Activated CD8-positive, alpha-beta T cell treated with anti-CD3 and anti-CD28 coated beads, Interleukin-2, amount 10 ng/mL, durations not matched to agents 7 days and 5 days (primary cell): Measurements from ENCODE around the gene STAMBPL1. TPM values are rescaled to one million over a fixed set of nuclear protein-coding genes. Genes with fewer than 3 reads are reported as not detected.
"Not testable (repeated sequence)": the region's sequence is repeated elsewhere in the genome, so short reads cannot be mapped to it uniquely, and the experiment has no call there.

Experiments used
- ATAC-seq: fragments of 150-1000 bp; cut with Tn5 transposase; one replicate; pipeline ENCODE4 v1.10.0; 2021; ENCODE audit warnings: moderate library complexity
- CTCF ChIA-PET: fragments of 350-600 bp; sonication (Branson Sonifier 250); formaldehyde crosslinking; loops from one replicate; lab custom pipeline; 2021; ENCODE audit warnings: antibody characterized with exemption; lab: Charles Lee
- POLR2A ChIA-PET: fragments of 350-600 bp; sonication (Branson Sonifier 250); formaldehyde crosslinking; loops from one replicate; lab custom pipeline; 2021; ENCODE audit warnings: antibody characterized with exemption; lab: Charles Lee
- DNase-seq: peaks from one replicate; pipeline ENCODE4 v3.0.0-alpha.2; 2020
- H3K27ac Mint-ChIP-seq: one replicate; pipeline ENCODE4 v1.8.0; 2021; ENCODE audit warnings: mild to moderate bottlenecking, mixed read lengths
- H3K27me3 Mint-ChIP-seq: one replicate; pipeline ENCODE4 v1.8.0; 2021; ENCODE audit warnings: low read depth, mixed read lengths
- H3K36me3 Mint-ChIP-seq: one replicate; pipeline ENCODE4 v1.8.0; 2021; ENCODE audit warnings: low read depth, mixed read lengths
- H3K4me1 Mint-ChIP-seq: one replicate; pipeline ENCODE4 v1.8.0; 2021; ENCODE audit warnings: low read depth, mixed read lengths
- H3K4me3 Mint-ChIP-seq: one replicate; pipeline ENCODE4 v1.8.0; 2021; ENCODE audit warnings: mild to moderate bottlenecking, mixed read lengths
- H3K9me3 Mint-ChIP-seq: one replicate; pipeline ENCODE4 v1.8.0; 2022; ENCODE audit warnings: mixed read lengths; ENCODE audit not compliant: insufficient read depth
- total RNA-seq, 2 experiments: library from RNA; stranded (reverse); gene quantifications; one replicate each; pipeline ENCODE4 v1.2.3, GENCODE V29; 2021

STAMBPL1 gene
- 10 to 100 TPM; 67.6 TPM for total RNA-seq

GRCh38 chr10:88879534-88880281 lies at the start of gene STAMBPL1:
TSS of gene STAMBPL1 (plus strand) at chr10:88880245. CDS start at chr10:88901709, 21,464 bp downstream.
- peak; percentile 89 for DNase-seq
- CTCF ChIA-PET = interaction anchor here (0.8 to 5.3 kb wide), 18 partner anchors 9 to 334 kb away, joined by 3 to 57 read pairs (median 4); no protein-coding TSS in a partner anchor
- H3K27ac Mint-ChIP-seq = peak within 1 kb of the TSS; percentile 98
- H3K27me3 Mint-ChIP-seq = no peaks in the 10 kb centered on the region
- peaks cover 62% of the 10 kb centered on the region for H3K4me1 Mint-ChIP-seq
- peaks cover 6% of the 10 kb centered on the region for H3K9me3 Mint-ChIP-seq
- peaks cover 48% of the 10 kb centered on the region for H3K36me3 Mint-ChIP-seq
- H3K4me3 Mint-ChIP-seq = peak within 1 kb of the TSS; percentile 98
- peak; percentile 74 for ATAC-seq
- POLR2A ChIA-PET = interaction anchor here (0.6 to 2.7 kb wide), 23 partner anchors 9 to 1017 kb away, joined by 3 to 24 read pairs (median 4); partner anchors contain the start of genes FAS and IFIT5

GRCh38 chr10:88830643-88831268 lies 49.3 kb upstream of the STAMBPL1 start:
- Mint-ChIP-seq H3K36me3 (peaks cover 21% of the 10 kb centered on the region), H3K4me1 (peaks cover 72% of the 10 kb centered on the region), H3K27ac (peak overlapping the region; percentile 47), H3K4me3 (no peak overlapping the region), H3K9me3 (no peaks in the 10 kb centered on the region), H3K27me3 (no peaks in the 10 kb centered on the region)
- ATAC-seq = no peak
- CTCF ChIA-PET = interaction anchor here (0.7 to 11.3 kb wide), 12 partner anchors 10 to 376 kb away, joined by 3 to 281 read pairs (median 5); partner anchors contain the start of gene CH25H
- POLR2A ChIA-PET = interaction anchor here (1.7 kb wide), 1 partner anchor 49 kb away, joined by 7 read pairs; the partner anchor contains the start of gene STAMBPL1
- DNase-seq = no peak

- peaks cover 13% of the 10 kb centered on the region for H3K36me3 Mint-ChIP-seq
- H3K27me3 Mint-ChIP-seq = no peaks in the 10 kb centered on the region
- peak; percentile 73 for DNase-seq
- POLR2A ChIA-PET = interaction anchor here (0.6 to 1.7 kb wide), 4 partner anchors 30 to 159 kb away, joined by 3 to 7 read pairs (median 4); partner anchors contain the start of genes FAS and STAMBPL1
- no peaks in the 10 kb centered on the region for H3K9me3 Mint-ChIP-seq
- peak overlapping the region; percentile 83 for H3K27ac Mint-ChIP-seq
- peak; percentile 48 for ATAC-seq
- no peak overlapping the region for H3K4me3 Mint-ChIP-seq
- peaks cover 63% of the 10 kb centered on the region for H3K4me1 Mint-ChIP-seq
- CTCF ChIA-PET = interaction anchor here (0.6 to 11.3 kb wide), 13 partner anchors 10 to 375 kb away, joined by 3 to 281 read pairs (median 4); partner anchors contain the start of gene CH25H
Measured at GRCh38 chr10:88831709-88832108, 48.3 kb upstream of the STAMBPL1 start.

- H3K36me3 Mint-ChIP-seq = peaks cover 9% of the 10 kb centered on the region
- ATAC-seq (no peak), DNase-seq (no peak)
- ChIA-PET POLR2A (interaction anchor here (0.6 to 0.9 kb wide), 3 partner anchors 30 to 158 kb away, joined by 3 to 5 read pairs (median 3); partner anchors contain the start of gene FAS), CTCF (interaction anchor here (0.8 to 11.3 kb wide), 7 partner anchors 11 to 375 kb away, joined by 3 to 281 read pairs (median 5); partner anchors contain the start of gene CH25H)
- peaks cover 57% of the 10 kb centered on the region for H3K4me1 Mint-ChIP-seq
- H3K4me3 Mint-ChIP-seq = no peak overlapping the region
- H3K27me3 Mint-ChIP-seq = no peaks in the 10 kb centered on the region
- no peak overlapping the region for H3K27ac Mint-ChIP-seq
- no peaks in the 10 kb centered on the region for H3K9me3 Mint-ChIP-seq
Measured at GRCh38 chr10:88832376-88832775, 47.7 kb upstream of the STAMBPL1 start.

GRCh38 chr10:88833156-88833555 lies 46.9 kb upstream of the STAMBPL1 start:
- Mint-ChIP-seq H3K27ac (peak overlapping the region; percentile 85), H3K4me3 (no peak overlapping the region), H3K27me3 (no peaks in the 10 kb centered on the region), H3K9me3 (no peaks in the 10 kb centered on the region), H3K36me3 (peaks cover 9% of the 10 kb centered on the region), H3K4me1 (peaks cover 52% of the 10 kb centered on the region)
- ATAC-seq (no peak), DNase-seq (no peak)
- ChIA-PET CTCF (interaction anchor here (1.4 to 11.3 kb wide), 2 partner anchors 53 to 97 kb away, joined by 5 to 281 read pairs; no protein-coding TSS in a partner anchor), POLR2A (interaction anchor here (2.4 kb wide), 1 partner anchor 157 kb away, joined by 7 read pairs; the partner anchor contains the start of gene FAS)

GRCh38 chr10:88833723-88834122 lies 46.3 kb upstream of the STAMBPL1 start:
- Mint-ChIP-seq H3K36me3 (peaks cover 6% of the 10 kb centered on the region), H3K4me1 (peaks cover 47% of the 10 kb centered on the region), H3K9me3 (no peaks in the 10 kb centered on the region), H3K27ac (peak overlapping the region; percentile 85), H3K4me3 (peak overlapping the region; percentile 10), H3K27me3 (no peaks in the 10 kb centered on the region)
- peak; percentile 45 for DNase-seq
- CTCF ChIA-PET = interaction anchor here (1.4 to 11.3 kb wide), 10 partner anchors 21 to 146 kb away, joined by 5 to 281 read pairs (median 38); partner anchors contain the start of gene STAMBPL1
- POLR2A ChIA-PET = interaction anchor here (2.4 kb wide), 1 partner anchor 157 kb away, joined by 7 read pairs; the partner anchor contains the start of gene FAS
- ATAC-seq = peak; percentile 46

GRCh38 chr10:88835096-88835909 lies 44.7 kb upstream of the STAMBPL1 start:
- ChIA-PET POLR2A (interaction anchor here (1.1 to 2.4 kb wide), 6 partner anchors 16 to 372 kb away, joined by 3 to 16 read pairs (median 6); partner anchors contain the start of genes ANKRD22, CH25H, FAS and STAMBPL1), CTCF (interaction anchor here (0.6 to 11.3 kb wide), 56 partner anchors 10 to 386 kb away, joined by 3 to 281 read pairs (median 6); partner anchors contain the start of genes ANKRD22, FAS, LIPM and RNLS)
- H3K27me3 Mint-ChIP-seq = no peaks in the 10 kb centered on the region
- H3K4me3 Mint-ChIP-seq = no peak overlapping the region
- no peaks in the 10 kb centered on the region for H3K9me3 Mint-ChIP-seq
- peaks cover 4% of the 10 kb centered on the region for H3K36me3 Mint-ChIP-seq
- H3K4me1 Mint-ChIP-seq = peaks cover 40% of the 10 kb centered on the region
- no peak overlapping the region for H3K27ac Mint-ChIP-seq
- ATAC-seq (peak; percentile 92), DNase-seq (peak; percentile 94)

GRCh38 chr10:88835910-88836221 lies 44.2 kb upstream of the STAMBPL1 start:
- no peak for DNase-seq
- Mint-ChIP-seq H3K4me3 (no peak overlapping the region), H3K4me1 (peaks cover 37% of the 10 kb centered on the region), H3K9me3 (no peaks in the 10 kb centered on the region), H3K36me3 (peaks cover 4% of the 10 kb centered on the region), H3K27me3 (no peaks in the 10 kb centered on the region), H3K27ac (no peak overlapping the region)
- no peak for ATAC-seq
- POLR2A ChIA-PET = interaction anchor here (1.4 to 2.4 kb wide), 3 partner anchors 44 to 100 kb away, joined by 4 to 16 read pairs (median 10); partner anchors contain the start of gene STAMBPL1
- CTCF ChIA-PET = interaction anchor here (0.6 to 11.3 kb wide), 51 partner anchors 10 to 386 kb away, joined by 3 to 281 read pairs (median 7); partner anchors contain the start of genes ANKRD22, FAS, LIPM and RNLS

- H3K27me3 Mint-ChIP-seq, H3K36me3 Mint-ChIP-seq, H3K4me3 Mint-ChIP-seq, ATAC-seq, DNase-seq, H3K27ac Mint-ChIP-seq, H3K9me3 Mint-ChIP-seq: not testable (repeated sequence)
- ChIA-PET POLR2A (interaction anchor here (0.8 to 2.4 kb wide), 2 partner anchors 42 to 95 kb away, joined by 3 to 10 read pairs; partner anchors contain the start of gene STAMBPL1), CTCF (interaction anchor here (0.6 to 11.3 kb wide), 17 partner anchors 9 to 192 kb away, joined by 3 to 281 read pairs (median 34); partner anchors contain the start of genes FAS and STAMBPL1)
- H3K4me1 Mint-ChIP-seq = peaks cover 32% of the 10 kb centered on the region
Measured at GRCh38 chr10:88837632-88838031, 42.4 kb upstream of the STAMBPL1 start.

- CTCF ChIA-PET = interaction anchor here (0.7 to 11.3 kb wide), 3 partner anchors 42 to 993 kb away, joined by 4 to 281 read pairs (median 57); partner anchors contain the start of gene STAMBPL1
- DNase-seq = no peak
- Mint-ChIP-seq H3K9me3 (no peaks in the 10 kb centered on the region), H3K36me3 (no peaks in the 10 kb centered on the region), H3K27me3 (no peaks in the 10 kb centered on the region), H3K4me3 (no peak overlapping the region), H3K4me1 (peaks cover 20% of the 10 kb centered on the region), H3K27ac (no peak overlapping the region)
- POLR2A ChIA-PET = no interaction called here
- no peak for ATAC-seq
Measured at GRCh38 chr10:88838766-88839350, 41.2 kb upstream of the STAMBPL1 start.
